HepG2 (cell line): ENCODE measurements around the gene IL27RA. TPM values are rescaled to one million over a fixed set of nuclear protein-coding genes. Genes with fewer than 3 reads are reported as not detected.

Experiments
- ATAC-seq: fragments of 200-7000 bp; cut with Tn5 transposase; 3 replicates; pipeline ENCODE4 v1.9.1; 2020; ENCODE audit warnings: mild to moderate bottlenecking, moderate library complexity
- BruUV-seq: library from RNA; stranded (reverse); fragments of 400-500 nt; replicated peaks from 2 replicates; lab custom pipeline; 2021; lab: Mats Ljungman, UMichigan
- CTCF ChIA-PET: fragments of 300-600 bp; formaldehyde crosslinking; extraction: SDS; loops from one replicate; lab custom pipeline; 2021; ENCODE audit warnings: low total read pairs, inconsistent platforms, low intra/inter-chr PET ratio; lab: Yijun Ruan, JAX
- POLR2A ChIA-PET: fragments of 350-600 bp; sonication (Branson Sonifier 250); formaldehyde crosslinking; loops from one replicate; lab custom pipeline; 2020; ENCODE audit warnings: antibody characterized with exemption, inconsistent platforms; lab: Yijun Ruan, JAX
- DNase-seq: peaks from one replicate; pipeline ENCODE4 v3.0.0-alpha.2; 2015; ENCODE audit warnings: low spot score
- FAIRE-seq: peaks from 3 replicates; lab custom pipeline; 2011; peaks lifted over from hg19 to GRCh38; lab: Jason Lieb, UNC
- H2AFZ ChIP-seq: one replicate; pipeline ENCODE4 v1.6.1; 2011; ENCODE audit warnings: low read length, inconsistent platforms
- H3K27ac ChIP-seq: fragments of 300-600 bp; 3 replicates; pipeline ENCODE4 v1.8.0; 2011; ENCODE audit warnings: mixed run types, mild to moderate bottlenecking, mixed read lengths, low read length, inconsistent platforms; ENCODE audit not compliant: insufficient read depth; ENCODE audit errors: extremely low read length
- H3K27me3 ChIP-seq, 2 experiments: fragments of 200-600 bp in 1 of 2; 2 replicates in 1 of 2; 3 replicates in 1 of 2; pipeline versions ENCODE4 v1.6.0 to v1.8.0; 2011; ENCODE audit warnings: low read length in 2 of 2, mild to moderate bottlenecking in 2 of 2, moderate library complexity in 2 of 2, inconsistent platforms in 1 of 2; ENCODE audit not compliant: insufficient read depth in 2 of 2, control insufficient read depth in 1 of 2
- H3K36me3 ChIP-seq, 2 experiments: fragments of 200-600 bp in 1 of 2; replicated peaks in 1 of 2; 2 replicates in 1 of 2; 3 replicates in 1 of 2; pipeline versions ENCODE4 v1.5.1 to v1.8.0; 2011; ENCODE audit warnings: low read length in 2 of 2, inconsistent platforms in 1 of 2; ENCODE audit not compliant: insufficient read depth in 2 of 2, control insufficient read depth in 1 of 2
- H3K4me1 ChIP-seq: 2 replicates; pipeline ENCODE4 v1.5.1; 2012; ENCODE audit warnings: low read length, inconsistent platforms; ENCODE audit not compliant: insufficient read depth
- H3K4me2 ChIP-seq: 2 replicates; pipeline ENCODE4 v1.6.0; 2011; ENCODE audit warnings: low read depth, low read length, inconsistent platforms
- H3K4me3 ChIP-seq, 3 experiments: fragments of 200-600 bp in 1 of 3; sonication (generic), shearing (Covaris generic) in 1 of 3; replicated peaks in 1 of 3; 2 replicates each; pipeline ENCODE4 v1.5.1; 2011 to 2016; ENCODE audit warnings: low read length in 3 of 3, inconsistent platforms in 2 of 3, low read depth in 2 of 3, mild to moderate bottlenecking in 2 of 3, control low read depth in 1 of 3, mixed read lengths in 1 of 3; ENCODE audit not compliant: insufficient read depth in 1 of 3
- H3K79me2 ChIP-seq: one replicate; pipeline ENCODE4 v1.6.1; 2011; ENCODE audit warnings: low read length, inconsistent platforms; ENCODE audit not compliant: insufficient read depth
- H3K9ac ChIP-seq: 2 replicates; pipeline ENCODE4 v1.6.0; 2011; ENCODE audit warnings: mild to moderate bottlenecking, low read depth, low read length, inconsistent platforms; ENCODE audit not compliant: insufficient read depth
- H3K9me3 ChIP-seq: 2 replicates; pipeline ENCODE4 v1.5.1; 2012; ENCODE audit warnings: mild to moderate bottlenecking, low read length
- H4K20me1 ChIP-seq: 2 replicates; pipeline ENCODE4 v1.6.0; 2011; ENCODE audit warnings: inconsistent platforms, mild to moderate bottlenecking, low read length, moderate library complexity; ENCODE audit not compliant: insufficient read depth
- ARID3A ChIP-seq: IDR thresholded peaks from 2 replicates; pipeline ENCODE4 v1.6.1; 2012; ENCODE audit warnings: low read depth, low read length, improper control_type of control experiment
- CCAR2 ChIP-seq: fragments of 200-400 bp; formaldehyde crosslinking; optimal IDR thresholded peaks from 2 replicates; pipeline ENCODE3; 2018; ENCODE audit warnings: low read depth, mild to moderate bottlenecking, low read length, moderate library complexity
- CENPT ChIP-seq: sonication (generic); formaldehyde crosslinking; IDR thresholded peaks from 2 replicates; pipeline ENCODE4 v1.8.0; 2022; ENCODE audit warnings: low read depth, mild to moderate bottlenecking, moderate library complexity, missing genetic modification reagents
- CHCHD3 ChIP-seq: sonication (generic); formaldehyde crosslinking; IDR thresholded peaks from 2 replicates; pipeline ENCODE4 v1.8.0; 2022; ENCODE audit warnings: mild to moderate bottlenecking, missing genetic modification reagents, moderate library complexity
- E2F2 ChIP-seq: sonication (generic); formaldehyde crosslinking; IDR thresholded peaks from 2 replicates; pipeline ENCODE4 v1.4.0; 2020; ENCODE audit warnings: missing genetic modification reagents, borderline replicate concordance
- EP300 ChIP-seq, 3 experiments: sonication (generic) in 1 of 3; formaldehyde crosslinking in 1 of 3; IDR thresholded peaks; 2 replicates each; pipeline versions ENCODE4 v1.5.1 to v1.6.1; 2011 to 2020; ENCODE audit warnings: low read depth in 2 of 3, low read length in 2 of 3, borderline replicate concordance in 1 of 3, improper control_type of control experiment in 1 of 3, mild to moderate bottlenecking in 1 of 3, missing genetic modification reagents in 1 of 3, moderate library complexity in 1 of 3
- FOXO1 ChIP-seq: sonication (generic); formaldehyde crosslinking; IDR thresholded peaks from 2 replicates; pipeline ENCODE4 v1.4.0; 2020; ENCODE audit warnings: missing genetic modification reagents
- GATAD2A ChIP-seq: IDR thresholded peaks from 2 replicates; pipeline ENCODE4 v1.6.1; 2016
- GLI4 ChIP-seq: sonication (generic); formaldehyde crosslinking; IDR thresholded peaks from 2 replicates; pipeline ENCODE4 v1.5.1; 2020; ENCODE audit warnings: missing genetic modification reagents, mild to moderate bottlenecking, moderate library complexity, borderline replicate concordance
- HNRNPK ChIP-seq: fragments of 200-400 bp; formaldehyde crosslinking; IDR thresholded peaks from 2 replicates; pipeline ENCODE4 v1.6.1; 2018; ENCODE audit warnings: low read length, low read depth, moderate library complexity, mild to moderate bottlenecking; ENCODE audit not compliant: poor library complexity, severe bottlenecking
- RBAK ChIP-seq: sonication (generic); formaldehyde crosslinking; IDR thresholded peaks from 2 replicates; pipeline ENCODE4 v1.5.1; 2020; ENCODE audit warnings: mild to moderate bottlenecking, missing genetic modification reagents
- SKI ChIP-seq: fragments of 450-650 bp; IDR thresholded peaks from one replicate; pipeline ENCODE4 v1.6.1; 2018; ENCODE audit warnings: mild to moderate bottlenecking; ENCODE audit not compliant: partially characterized antibody
- TP53 ChIP-seq: sonication (generic); formaldehyde crosslinking; conservative IDR thresholded peaks from 2 replicates; pipeline ENCODE4 v1.4.0; 2020; ENCODE audit warnings: missing genetic modification reagents
- ZFP36 ChIP-seq: fragments of 150-350 bp; IDR thresholded peaks from 2 replicates; pipeline ENCODE4 v1.6.1; 2018; ENCODE audit warnings: borderline replicate concordance, low read length, low read depth; ENCODE audit not compliant: partially characterized antibody
- ZFX ChIP-seq: sonication (generic); formaldehyde crosslinking; IDR thresholded peaks from 2 replicates; pipeline ENCODE4 v1.4.0; 2020; ENCODE audit warnings: mild to moderate bottlenecking, low read depth, missing genetic modification reagents, moderate library complexity
- ZMYM3 ChIP-seq: sonication (generic); formaldehyde crosslinking; IDR thresholded peaks from 2 replicates; pipeline ENCODE4 v1.5.1; 2020; ENCODE audit warnings: mild to moderate bottlenecking, missing genetic modification reagents
- ZNF10 ChIP-seq: sonication (generic); formaldehyde crosslinking; IDR thresholded peaks from 2 replicates; pipeline ENCODE4 v1.4.0; 2020; ENCODE audit warnings: mild to moderate bottlenecking, low read depth, missing genetic modification reagents, borderline replicate concordance
- ZNF337 ChIP-seq: sonication (generic); formaldehyde crosslinking; IDR thresholded peaks from 2 replicates; pipeline ENCODE4 v1.5.1; 2020; ENCODE audit warnings: missing genetic modification reagents, low read depth, mild to moderate bottlenecking, borderline replicate concordance
- ZNF574 ChIP-seq: sonication (generic); formaldehyde crosslinking; IDR thresholded peaks from 2 replicates; pipeline ENCODE4 v1.4.0; 2020; ENCODE audit warnings: missing genetic modification reagents
- ZNF616 ChIP-seq: sonication (generic); formaldehyde crosslinking; IDR thresholded peaks from 2 replicates; pipeline ENCODE4 v1.5.0; 2020; ENCODE audit warnings: low read depth, mild to moderate bottlenecking, missing genetic modification reagents
- WGBS: methylation state at CpG from one replicate; pipeline ENCODE4 v1.1.6; 2017; ENCODE audit warnings: low lambda C conversion rate; 5-methylcytosine and 5-hydroxymethylcytosine counted together
- in situ Hi-C: cut with HindIII; loops from 2 replicates; pipeline ENCODE4 v1.10.0; 2017; ENCODE audit warnings: low pct_unique_long_range_greater_than_20kb; ENCODE audit not compliant: extremely low pct_ligation_motif_present
- intact Hi-C: fragments of 100-400 bp; cut with micrococcal nuclease; formaldehyde crosslinking; loops from one replicate; pipeline ENCODE4 v1.10.0; 2022; ENCODE audit not compliant: unreplicated experiment
- polyA plus RNA-seq, 8 experiments: library from polyadenylated mRNA; depleted of rRNA in 3 of 8; stranded (reverse) in 7 of 8; unstranded in 1 of 8; fragments of >200 nt; fragmentation: Illumina TruSeq in 4 of 8; extraction: Trizol in 4 of 8; gene quantifications; 2 replicates each; pipeline versions ENCODE4 v1.2.1 to v1.2.3, GENCODE V29; 2011 to 2016; ENCODE audit warnings: low read depth in 4 of 8, missing spikeins in 1 of 8, mixed read lengths in 1 of 8; ENCODE audit not compliant: insufficient read depth in 1 of 8
- total RNA-seq, 5 experiments: library from RNA; depleted of rRNA; stranded (reverse); fragments of >200 nt; fragmentation: Illumina TruSeq; extraction: Trizol; gene quantifications; 2 replicates each; pipeline ENCODE4 v1.2.3, GENCODE V29; 2016; ENCODE audit warnings: low read depth in 1 of 5

The IL27RA gene
- total and polyA plus RNA-seq, 2 of the 13 experiments (the other 11 are each of a cell fraction or from before 2014, with no cell fraction given): 3.5 to 8.1 TPM

GRCh38 chr19:14033946-14034345, 2.4 kb downstream of the IL27RA start:
- intact Hi-C loops: no loop called here
- DNase-seq: no peak
- Histone ChIP-seq H4K20me1 (no peaks in the 10 kb centered on the region), H3K27me3 (peaks cover 0 to 8% of the 10 kb centered on the region in 2 experiments; a peak in 3 of 5 replicates), H3K9ac (no peak overlapping the region), H3K36me3 (no peaks in the 10 kb centered on the region), H2AFZ (no peak overlapping the region), H3K79me2 (no peaks in the 10 kb centered on the region), H3K4me3 (no peak overlapping the region), H3K4me2 (no peak overlapping the region), H3K4me1 (peaks cover 12% of the 10 kb centered on the region), H3K9me3 (no peaks in the 10 kb centered on the region), H3K27ac (no peak overlapping the region)
- no TSS peak for BruUV-seq
- ChIA-PET CTCF (no interaction called here), POLR2A (no interaction called here)
- FAIRE-seq: no peak
- in situ Hi-C loops: no loop called here
- 95% methylated on average over 2 of the region's 2 CpGs for WGBS
- ATAC-seq: no peak
- TF ChIP-seq ARID3A (no peak), ZFP36 (peak; percentile 48), ZNF616 (CRISPR knock-in tag) (no peak), SKI (no peak), ZFX (CRISPR knock-in tag) (no peak), ZMYM3 (0 out of 2 replicates have a peak, but pooled peaks have one; percentile 17), GLI4 (CRISPR knock-in tag) (no peak), EP300 (IDR thresholded peaks at IDR 0.05; ENCODE audit: low read depth in 2 of 2, low read length in 2 of 2) (no peak), EP300 (CRISPR knock-in tag; IDR thresholded peaks at IDR 0.05; ENCODE audit: borderline replicate concordance) (no peak), GATAD2A (CRISPR knock-in tag) (no peak), TP53 (no peak), CHCHD3 (CRISPR knock-in tag) (no peak), ZNF574 (no peak), RBAK (CRISPR knock-in tag) (no peak), HNRNPK (no peak), CENPT (CRISPR knock-in tag) (no peak), CCAR2 (no peak), E2F2 (CRISPR knock-in tag) (no peak), ZNF10 (CRISPR knock-in tag) (no peak), ZNF337 (CRISPR knock-in tag) (no peak), FOXO1 (CRISPR knock-in tag) (no peak)
